GM18505 (cell line): ENCODE results near the gene DIPK1A.

Experiments
- ATAC-seq: cut with Tn5 transposase; IDR thresholded peaks from one replicate; pipeline ENCODE4 v1.9.1; 2021; ENCODE audit not compliant: unreplicated experiment
- POLR2A ChIP-seq: IDR thresholded peaks from 4 replicates; pipeline ENCODE4 v1.6.1; 2011; ENCODE audit warnings: borderline replicate concordance; ENCODE audit not compliant: insufficient read depth, insufficient read length; ENCODE audit errors: extremely low read depth

DIPK1A gene

GRCh38 chr1:92879316-92879968 lies 81.8 kb downstream of the DIPK1A start:
- no peak for ATAC-seq
- no peak for TF ChIP-seq POLR2A

- ATAC-seq = no peak
- TF ChIP-seq POLR2A = no peak
These were observed 83.5 kb downstream of the DIPK1A start for GRCh38 chr1:92877792-92878191.

GRCh38 chr1:92877081-92877711 lies 84.1 kb downstream of the DIPK1A start:
- TF ChIP-seq POLR2A = no peak
- ATAC-seq = no peak

- no peak for TF ChIP-seq POLR2A
- no peak for ATAC-seq
These were observed 84.9 kb downstream of the DIPK1A start for GRCh38 chr1:92876351-92876750.

GRCh38 chr1:92874987-92875386 lies 86.3 kb downstream of the DIPK1A start:
- no peak for TF ChIP-seq POLR2A
- no peak for ATAC-seq

GRCh38 chr1:92872719-92873118 lies 88.5 kb downstream of the DIPK1A start:
- no peak for ATAC-seq
- TF ChIP-seq POLR2A = no peak

GRCh38 chr1:92870591-92870990 lies 90.7 kb downstream of the DIPK1A start:
- ATAC-seq = no peak
- no peak for TF ChIP-seq POLR2A

- TF ChIP-seq POLR2A = no peak
- ATAC-seq = no peak
These were observed 97.1 kb downstream of the DIPK1A start for GRCh38 chr1:92864131-92864530.

- TF ChIP-seq POLR2A = no peak
- ATAC-seq = no peak
These were observed 98.7 kb downstream of the DIPK1A start for GRCh38 chr1:92862605-92863004.

GRCh38 chr1:92859400-92860039 lies 101.7 kb downstream of the DIPK1A start:
- no peak for ATAC-seq

GRCh38 chr1:92858564-92859399 lies 102.5 kb downstream of the DIPK1A start:
- no peak for ATAC-seq
- TF ChIP-seq POLR2A = no peak

More at GRCh38 chr1:92859400-92860039, 101.7 kb downstream of the DIPK1A start:
- TF ChIP-seq POLR2A = no peak

GRCh38 chr1:92857817-92858216 lies 103.4 kb downstream of the DIPK1A start:
- TF ChIP-seq POLR2A = no peak
- ATAC-seq = no peak

GRCh38 chr1:92855236-92855635 lies 106.0 kb downstream of the DIPK1A start:
- TF ChIP-seq POLR2A = no peak
- ATAC-seq = no peak
